ENCODE measurements around the gene ARHGAP4.

The ARHGAP4 gene

DNA sequence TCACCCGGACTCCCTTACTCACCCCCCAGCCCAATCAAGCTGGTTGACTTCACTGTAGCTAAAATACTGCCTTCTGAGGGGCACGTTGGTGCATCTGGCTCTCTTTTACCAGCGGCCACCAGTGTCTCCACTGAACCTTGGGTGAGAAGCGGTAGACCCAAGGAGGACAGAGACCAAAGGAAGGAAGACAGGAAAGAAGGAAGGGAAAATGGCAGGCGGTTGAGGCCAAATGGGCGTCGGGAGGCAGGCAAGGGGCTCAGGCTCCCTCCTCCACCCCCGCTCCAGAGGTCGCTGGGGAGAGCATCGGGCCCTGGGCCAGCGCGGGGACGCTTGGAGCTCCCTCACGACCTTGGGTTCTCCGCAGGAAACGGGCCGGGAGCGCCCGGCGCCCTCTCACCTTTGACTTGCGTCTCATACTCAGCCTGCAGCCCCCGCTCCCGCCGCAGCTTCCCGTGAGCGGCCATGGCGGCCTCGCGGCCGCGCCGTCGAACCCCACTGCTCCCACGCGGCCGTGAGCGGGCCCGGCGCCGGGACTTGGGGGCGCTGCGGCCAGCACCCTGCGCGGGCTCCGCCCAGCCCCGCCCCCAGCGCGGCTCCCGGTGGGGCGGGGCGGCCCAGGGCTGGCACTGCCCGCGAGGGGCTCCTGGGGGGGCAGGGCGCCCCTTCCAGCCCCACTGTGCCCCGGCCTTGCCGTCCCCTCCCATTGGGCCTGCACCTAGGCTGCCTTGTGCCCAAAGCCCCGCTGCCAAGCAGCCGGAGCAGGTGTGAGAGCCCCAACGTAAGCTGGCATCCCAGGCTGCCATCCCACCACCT is at the start of gene ARHGAP4:
TSS of gene ARHGAP4 (minus strand) at position 526 of the 813 bp plus-strand sequence. CDS start at position 464, 62 bp downstream.
- no peak for DNase-seq

DNA sequence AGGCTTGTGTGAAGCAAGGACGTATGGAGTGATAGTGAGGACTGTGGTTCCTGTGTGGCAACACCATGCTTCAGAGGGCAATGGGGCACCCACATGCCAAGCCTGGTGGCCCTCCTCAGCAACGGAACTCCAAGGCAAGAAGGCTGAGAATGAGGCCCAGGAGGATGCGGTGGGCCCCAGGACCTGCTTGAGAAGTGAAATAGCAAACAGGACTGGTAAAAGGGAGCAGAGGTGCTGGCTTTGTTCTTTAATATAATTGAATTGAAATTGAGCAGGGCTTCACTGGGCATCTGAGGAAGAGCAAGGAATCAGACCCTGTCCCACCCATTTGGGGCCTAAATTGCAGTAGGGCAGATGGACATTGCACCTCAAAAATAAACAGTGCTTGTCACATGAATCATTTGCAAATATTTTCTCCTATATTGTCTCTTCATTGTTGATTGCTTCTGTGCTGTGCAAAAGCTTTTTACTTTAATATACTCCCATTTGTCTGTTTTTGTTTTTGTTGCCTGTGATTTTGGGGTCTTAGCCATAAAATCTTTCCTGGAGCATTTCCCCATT is 48.7 kb upstream of the ARHGAP4 start:
- no peak for DNase-seq

DNA sequence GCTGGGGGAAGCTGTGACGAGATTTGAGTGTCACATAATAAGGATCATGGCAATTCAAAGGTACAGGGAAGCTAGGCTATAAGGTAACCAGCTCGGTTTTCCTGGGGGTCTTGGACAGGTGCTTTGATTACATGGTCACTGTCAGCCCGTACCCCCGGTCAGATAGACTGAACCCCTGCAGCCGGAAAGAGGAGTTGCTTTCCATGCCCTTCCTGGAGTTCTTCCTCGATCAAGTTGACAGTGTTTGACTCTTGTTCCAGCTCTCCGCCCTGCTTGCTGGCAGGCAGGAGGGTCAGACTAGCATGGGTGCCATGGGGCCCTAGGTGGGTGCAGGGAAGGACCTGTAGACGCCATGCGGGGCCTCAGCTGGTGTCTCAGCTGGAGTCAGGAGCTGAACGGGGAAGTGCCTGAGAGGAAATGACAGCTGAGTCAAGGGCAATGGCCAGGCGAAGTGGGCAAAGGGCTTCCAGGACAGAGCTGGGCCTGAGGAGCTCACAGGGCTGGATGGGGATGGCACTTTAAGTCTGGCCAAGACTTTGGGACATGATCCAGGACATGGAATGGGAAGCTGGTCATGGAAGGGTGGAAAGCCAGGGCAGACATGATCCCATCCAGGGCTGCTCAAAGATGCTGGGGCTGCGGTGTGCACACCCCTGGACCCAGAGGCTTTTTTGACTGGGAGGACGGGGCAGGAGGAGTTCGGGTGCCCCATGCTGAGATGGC is 48.1 kb upstream of the ARHGAP4 start:
- DNase-seq, result no peak

DNA sequence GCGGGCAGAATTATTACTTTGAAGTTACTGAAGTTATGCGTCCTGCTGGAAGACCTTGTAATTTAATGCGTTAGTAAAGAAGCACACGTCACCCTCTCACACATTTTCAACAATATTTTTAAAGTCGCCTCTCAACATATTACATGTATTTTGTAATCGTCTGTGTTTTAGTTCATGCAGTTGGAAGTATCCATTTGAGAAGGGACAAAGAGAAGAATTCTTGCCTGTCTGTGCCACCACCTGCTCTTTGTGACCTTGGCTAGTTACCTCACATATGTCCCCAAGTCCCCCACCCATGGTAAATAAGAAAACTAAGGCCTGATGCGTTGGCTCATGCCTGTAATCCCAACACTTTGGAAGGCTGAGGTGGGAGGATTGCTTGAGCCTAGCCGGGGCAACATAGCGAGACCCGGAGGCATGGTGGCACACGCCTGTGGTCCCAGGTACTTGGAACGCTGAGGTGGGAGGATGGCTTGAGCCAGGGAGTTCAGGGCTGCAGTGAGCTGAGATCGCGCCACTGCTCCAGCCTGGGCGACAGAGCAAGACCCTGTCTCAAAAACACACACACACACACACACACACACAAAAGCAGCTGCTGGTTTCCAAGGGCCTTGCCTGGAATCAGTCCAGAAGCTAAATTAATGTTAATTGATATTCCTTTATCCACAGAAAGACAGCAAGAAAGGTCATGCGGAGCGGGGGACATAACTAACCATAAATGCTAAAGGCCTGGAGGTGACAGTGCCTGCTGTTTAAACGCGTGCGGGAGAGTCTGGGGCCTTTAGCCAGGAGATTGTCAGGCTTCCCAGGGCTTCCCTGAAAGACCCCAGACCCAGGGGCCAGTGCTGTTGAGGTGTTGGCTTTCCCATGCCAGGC is 47.3 kb upstream of the ARHGAP4 start:
- DNase-seq, result no peak

DNA sequence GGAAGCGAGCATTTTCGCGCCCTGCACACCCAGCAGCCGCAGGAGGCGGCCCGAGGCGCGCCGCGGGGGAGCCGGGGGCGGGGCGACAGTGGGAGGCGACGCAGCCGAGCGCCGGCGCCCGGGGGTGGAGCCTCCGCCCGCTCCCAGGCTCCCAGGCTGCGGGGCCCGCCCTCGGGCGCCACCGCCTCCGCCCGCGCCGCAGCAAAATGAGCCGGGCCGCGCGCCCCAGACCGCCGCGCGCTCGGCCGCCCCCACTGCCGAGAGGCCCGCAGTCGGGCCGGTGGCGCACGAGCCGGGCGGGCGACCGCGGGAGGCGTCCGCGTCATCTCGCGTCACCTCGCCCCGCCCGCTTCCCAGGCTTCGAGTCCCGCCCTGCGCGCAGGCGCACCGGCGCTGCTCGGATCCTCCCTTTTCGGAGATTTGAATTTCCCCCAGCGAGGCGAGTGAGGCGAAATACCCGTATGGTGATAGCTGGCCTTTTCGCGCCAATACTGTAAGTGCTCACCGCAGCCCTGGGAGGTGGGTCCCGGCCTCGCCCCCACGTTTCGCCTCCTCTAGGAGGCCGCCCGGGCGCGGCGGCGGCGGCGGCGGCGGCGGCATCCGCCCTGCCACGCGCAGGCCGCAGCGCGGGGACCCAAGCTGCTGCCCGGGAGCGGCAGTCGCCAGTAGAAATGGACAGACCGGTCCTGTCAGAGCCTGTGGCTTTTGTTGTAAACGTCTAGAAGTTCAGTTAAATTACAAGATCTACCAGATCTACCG is 46.5 kb upstream of the ARHGAP4 start, which contains the start of gene TMEM187:
TSS of gene TMEM187 (plus strand) at position 387 of the 759 bp plus-strand sequence. CDS start 9,309 bp downstream, outside the sequence.
- peak; percentile 42 to 52 for DNase-seq

DNA sequence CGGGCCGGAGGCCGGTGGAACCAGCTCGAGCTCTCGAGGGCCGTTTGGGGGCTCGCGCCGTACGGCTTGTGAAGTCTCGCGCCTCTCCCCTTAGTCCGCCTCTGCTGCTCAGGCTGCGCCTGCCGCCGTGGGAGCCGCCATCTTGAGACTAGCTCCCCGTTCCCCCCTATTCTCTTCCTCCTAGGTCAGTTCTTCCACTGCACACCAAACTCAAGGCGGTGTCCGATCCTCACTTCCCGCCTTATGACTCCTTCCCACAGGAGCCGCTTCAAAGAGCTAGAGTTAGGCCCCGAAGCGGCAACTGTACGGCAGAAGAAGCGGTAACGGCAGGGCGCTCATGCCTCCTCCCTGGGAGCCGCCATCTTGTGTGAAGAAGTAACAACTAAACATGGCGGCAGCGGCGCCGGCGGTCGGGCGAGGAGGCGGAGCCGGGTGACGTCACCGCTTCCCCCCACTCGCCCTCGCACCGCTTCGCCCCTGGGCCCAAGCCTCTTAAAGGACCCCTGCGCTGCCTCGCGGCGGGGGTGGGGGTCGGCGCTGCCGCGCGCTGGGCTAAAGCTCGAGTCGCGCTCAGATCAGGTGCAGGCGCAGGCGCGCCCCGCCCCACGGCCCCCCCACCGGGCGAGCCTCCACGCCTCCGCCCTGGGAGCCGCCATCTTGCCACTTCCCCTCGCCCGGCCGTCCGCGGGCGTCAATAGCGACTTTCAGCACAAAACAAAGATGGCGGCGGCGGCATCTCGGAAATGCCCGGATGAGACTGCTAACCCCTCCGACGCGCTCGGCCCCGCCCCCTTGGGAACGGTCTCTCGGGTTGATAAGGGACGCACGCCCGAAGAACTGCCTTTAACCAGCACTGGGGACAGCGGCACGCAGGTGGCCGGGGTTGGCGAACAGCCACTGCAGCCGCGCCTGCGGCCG is 45.6 kb upstream of the ARHGAP4 start, which contains the start of gene HCFC1:
TSS of gene HCFC1 (minus strand) at position 369 of the 918 bp plus-strand sequence. CDS start 978 bp downstream, outside the sequence.
- peak; percentile 71 to 92 for DNase-seq

DNA sequence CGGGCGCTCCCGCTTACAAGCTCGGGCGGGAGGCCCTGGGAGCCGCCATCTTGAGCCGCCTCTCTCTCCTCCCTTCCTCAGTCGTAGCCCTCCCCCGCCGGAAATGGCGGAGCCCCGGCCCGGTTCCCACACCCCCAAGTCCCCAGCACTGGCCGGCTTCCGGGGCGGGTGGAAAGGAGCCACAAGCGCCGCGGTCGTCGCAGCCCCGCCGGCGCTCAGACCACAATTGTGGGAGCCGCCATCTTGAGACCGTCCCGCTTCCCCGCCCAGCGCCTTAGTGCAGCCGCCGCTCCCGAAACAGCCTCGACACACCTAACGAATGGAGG is 45.0 kb upstream of the ARHGAP4 start:
- peak; percentile 40 to 68 for DNase-seq

DNA sequence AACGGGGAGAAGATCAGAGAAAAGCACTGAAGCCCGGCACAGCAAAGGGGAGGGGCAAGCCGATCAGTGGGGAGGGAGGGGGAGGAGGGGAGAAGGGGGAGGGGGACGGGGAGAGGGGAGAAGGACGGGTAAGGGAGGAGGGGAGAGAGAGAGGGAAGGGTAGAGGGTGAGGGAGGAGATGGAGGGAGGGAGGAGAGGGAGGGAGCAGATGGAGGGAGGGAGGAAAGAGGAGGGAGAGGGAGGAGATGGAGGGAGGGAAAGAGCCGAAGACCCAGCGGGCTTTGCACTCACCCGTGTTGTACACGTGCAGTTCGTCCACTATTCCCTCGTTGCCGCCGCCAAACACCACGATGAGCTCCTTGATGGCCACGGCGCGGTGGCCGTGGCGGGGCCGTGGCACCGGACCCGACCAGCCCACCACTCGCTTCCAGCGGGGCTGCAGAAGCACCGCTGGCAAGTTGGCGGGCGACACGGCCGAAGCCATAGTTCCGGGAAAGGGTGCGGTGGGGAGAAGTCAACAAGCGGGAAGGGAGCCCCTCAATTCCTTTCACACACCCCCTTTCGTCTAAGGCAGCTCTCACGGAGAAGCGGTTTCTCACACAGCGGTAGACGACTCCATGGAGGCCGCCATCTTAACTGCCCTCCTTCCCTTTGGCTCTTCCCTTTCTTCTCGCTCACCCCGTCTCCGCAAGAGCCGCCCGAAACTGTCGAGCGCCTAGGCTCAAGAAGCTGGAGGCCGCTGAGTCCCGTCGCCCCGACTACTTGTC is 44.5 kb upstream of the ARHGAP4 start:
- peak in 1 of 2 donors; percentile 18 for DNase-seq

DNA sequence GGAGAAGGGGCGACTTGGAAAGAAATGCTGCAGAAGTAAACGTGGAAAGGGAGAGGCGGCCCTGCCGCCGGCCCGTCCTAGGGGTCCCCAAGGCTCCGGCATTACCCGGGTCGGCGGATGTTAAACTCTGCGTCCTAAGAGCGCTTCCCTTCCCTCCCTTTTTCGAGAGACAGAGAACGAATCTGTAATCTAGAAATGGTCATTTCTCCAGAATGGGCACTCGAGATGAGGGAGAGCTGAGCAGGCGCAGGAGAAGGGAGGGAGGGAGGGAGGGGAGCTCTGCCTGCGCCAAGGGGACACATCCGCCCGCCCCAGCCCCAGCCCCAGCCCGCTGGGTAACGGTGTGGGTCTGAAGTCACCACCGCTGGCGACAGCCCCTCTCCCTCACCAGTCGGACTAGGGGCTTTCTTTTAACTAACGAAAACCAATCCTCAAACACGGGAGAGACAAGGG is 43.9 kb upstream of the ARHGAP4 start:
- peak in 1 of 2 donors; percentile 2 for DNase-seq

DNA sequence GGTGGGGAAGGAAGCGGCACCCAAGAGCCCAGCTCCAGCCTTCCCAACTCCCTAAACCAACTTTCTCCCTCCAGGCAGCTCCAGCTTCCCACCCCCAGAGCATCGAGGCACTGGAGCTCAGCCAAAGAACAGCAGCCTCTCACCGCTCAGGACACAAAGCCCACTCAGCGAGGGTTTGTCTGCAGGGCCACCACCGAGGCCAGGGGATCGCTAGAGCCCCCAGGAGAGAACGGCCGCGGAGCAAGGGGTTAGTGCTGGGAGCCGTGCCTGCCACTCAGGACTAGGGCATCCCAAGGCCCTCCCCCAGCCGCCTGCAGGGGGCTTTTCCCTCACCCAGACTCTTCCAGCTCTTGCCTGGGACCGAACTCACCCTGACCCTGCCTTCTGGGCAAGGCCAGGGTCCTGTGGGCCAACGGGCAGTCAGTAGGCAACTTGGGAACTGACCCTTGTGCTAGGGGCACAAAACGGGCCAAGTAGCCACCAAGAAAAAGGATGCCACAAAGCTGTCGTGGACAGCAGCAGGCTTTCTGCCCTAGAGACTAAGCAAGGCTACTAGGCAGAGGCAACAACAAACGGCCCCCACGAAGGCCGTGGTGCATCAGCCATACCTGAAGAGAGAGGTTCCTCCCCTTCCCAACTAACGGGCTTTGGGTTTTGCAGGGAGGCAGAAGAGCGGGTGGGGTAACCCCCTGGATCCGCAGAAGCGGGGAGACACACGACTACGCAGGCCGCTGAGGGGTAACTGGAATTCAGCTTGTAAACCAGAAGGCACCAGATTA is 43.2 kb upstream of the ARHGAP4 start:
- no peak for DNase-seq

DNA sequence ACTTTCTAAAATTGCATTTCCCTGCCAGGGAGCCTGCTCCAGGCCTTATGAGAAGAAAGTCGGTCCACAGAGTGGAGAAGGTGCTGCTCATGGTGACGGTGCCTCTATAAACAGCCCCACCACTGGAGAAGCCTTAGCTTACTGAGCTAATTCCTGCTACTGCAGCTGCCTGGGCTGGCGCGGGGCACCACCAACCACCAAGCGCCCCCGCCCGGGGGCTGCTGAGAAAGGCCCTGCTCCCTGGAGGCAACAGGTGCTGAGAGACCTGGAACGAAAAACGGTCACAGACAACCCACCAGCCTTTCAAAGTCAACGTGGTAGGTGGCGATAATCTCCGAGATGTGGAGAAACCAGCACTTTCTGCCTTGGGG is 42.7 kb upstream of the ARHGAP4 start:
- no peak for DNase-seq

DNA sequence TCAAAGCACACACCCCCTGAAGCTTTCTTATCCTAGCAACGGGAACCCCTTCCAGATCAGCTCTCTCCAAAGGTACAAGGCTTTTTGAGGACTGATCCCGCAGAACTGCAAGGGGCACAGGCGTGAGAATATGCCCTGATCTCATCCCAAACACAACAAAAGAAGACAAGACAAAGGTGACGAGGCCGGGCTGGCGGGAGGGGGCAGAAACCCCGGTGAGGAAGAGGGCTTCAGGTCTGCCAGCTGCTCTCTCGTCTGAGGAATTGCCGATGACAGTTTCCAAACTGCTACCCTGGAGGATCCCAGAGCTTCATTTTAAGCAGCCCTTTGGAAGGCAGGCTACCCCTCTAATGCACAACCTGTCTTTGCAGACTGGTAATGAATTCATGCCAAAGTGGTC is 42.2 kb upstream of the ARHGAP4 start:
- no peak for DNase-seq

DNA sequence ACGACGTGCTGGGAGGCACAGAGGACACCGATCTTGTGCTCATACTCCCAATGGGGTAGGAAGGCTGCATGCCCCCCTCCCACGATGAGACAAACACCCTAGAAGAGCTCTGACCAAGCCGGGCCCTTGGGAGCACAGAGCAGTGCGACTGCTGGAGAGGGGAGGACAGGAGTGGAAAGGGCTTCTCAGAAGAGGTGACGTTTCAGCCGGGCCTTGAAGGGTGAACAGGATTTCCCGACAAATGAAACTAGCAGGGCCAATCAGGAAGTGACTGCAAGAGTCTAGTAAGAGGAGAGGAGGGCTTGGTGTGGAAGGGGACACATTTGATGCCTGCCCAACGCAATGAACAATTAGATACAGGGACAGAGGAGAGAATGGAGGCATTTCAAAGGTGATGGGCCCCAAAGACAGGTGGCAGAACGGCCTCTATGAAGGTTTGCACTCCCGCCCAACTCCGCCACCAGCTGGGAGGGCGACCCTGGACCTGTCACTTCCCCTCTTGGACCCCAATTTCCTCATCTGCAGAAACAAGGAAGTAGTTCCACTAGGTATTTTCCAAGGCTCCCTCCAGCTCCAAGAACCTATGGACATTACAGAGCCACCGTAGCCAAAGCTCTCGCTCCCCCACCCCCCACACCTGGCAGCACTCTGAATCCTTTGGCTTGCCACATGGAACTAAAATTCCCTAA is 41.6 kb upstream of the ARHGAP4 start:
- DNase-seq, result no peak

DNA sequence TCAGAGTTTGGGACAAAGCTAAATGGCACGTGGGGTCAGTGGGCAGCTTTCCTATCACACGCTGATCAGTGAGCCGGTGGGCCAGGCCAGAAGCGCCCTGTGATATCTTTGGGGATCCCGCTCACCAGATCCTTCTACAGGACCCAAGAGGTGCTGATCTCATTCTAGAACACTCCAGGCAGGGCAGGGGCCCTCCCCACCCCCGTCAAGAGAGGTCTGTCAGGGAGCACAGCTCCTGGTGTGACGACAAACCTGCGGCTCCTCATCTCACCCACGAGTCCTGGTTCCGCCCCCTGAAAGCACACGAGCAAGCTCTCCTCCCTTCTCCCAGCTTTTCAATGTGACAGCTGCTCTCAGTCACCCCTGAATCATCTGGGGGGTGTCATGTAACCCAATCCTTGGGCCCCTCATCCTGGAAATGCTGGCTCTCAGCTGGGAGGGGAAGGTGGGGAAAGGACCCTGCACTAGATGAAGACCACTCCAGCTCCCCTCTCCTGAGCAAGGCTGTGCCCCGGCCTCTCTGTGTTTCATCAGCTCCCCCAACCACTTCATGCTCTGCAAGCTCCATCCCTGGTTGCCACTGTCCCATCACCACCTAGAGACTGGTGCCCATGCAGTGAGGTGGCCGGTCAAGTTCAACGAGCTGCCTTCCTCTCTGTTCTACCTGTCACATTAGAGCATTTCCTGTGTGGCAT is 40.9 kb upstream of the ARHGAP4 start:
- DNase-seq, result no peak

DNA sequence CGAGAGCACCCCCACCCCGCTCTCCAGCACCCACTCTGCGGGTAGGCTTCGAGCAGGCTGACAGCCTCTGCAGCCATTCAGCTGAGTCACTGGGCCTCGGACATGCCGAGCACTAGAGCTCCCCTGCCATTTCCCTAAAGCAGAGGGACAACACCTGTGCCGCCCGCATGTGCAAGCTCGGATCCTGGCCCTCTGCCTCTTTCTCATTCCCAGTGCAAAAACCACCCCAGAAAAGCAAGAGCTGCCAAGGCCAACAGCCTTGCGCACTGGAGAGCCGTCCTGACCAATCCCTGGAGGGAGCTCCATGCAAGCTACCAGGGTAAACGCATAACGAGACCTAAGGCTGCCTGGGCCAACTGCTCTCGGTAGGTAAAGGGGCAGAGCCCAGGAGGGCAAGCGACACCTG is 40.2 kb upstream of the ARHGAP4 start:
- DNase-seq, result no peak

DNA sequence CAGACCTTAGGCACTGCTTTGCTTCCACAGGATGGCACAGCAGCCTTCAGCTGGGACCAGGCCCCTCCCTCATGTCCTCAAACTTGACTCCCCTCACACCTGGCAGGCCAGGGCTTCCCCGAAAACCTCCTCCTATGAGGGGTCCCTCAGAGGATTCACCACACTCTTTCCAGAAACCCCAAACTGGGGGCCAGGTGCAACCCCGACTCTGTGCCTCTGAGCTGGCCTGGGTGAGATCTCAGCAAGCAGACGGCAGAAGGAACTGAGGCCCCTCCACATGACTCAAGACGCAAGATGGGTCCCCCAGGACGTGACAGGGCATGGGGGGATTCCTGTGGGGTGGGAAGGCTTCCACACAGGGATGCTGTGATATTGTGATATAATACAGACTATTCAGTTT is 39.3 kb upstream of the ARHGAP4 start:
- DNase-seq, result no peak

DNA sequence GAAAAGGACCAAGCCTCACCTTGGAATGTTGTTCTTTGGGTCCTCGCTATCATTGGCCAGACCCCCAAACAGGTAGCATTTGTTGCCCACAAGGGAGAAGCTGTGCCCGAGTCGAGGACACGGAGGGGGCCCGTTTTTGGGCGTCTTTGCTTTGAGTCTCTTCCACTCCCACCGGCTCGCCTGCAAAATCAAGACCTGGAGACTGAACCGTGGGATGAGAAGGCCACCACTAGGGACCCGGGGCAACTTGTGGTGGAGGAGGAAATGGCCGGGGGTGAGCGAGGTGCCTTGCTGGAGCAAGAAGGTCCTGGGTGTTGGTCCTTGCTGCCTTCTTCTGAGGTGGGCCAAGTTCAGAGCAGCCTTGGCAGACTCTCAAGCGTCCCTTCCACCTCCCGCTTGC is 38.0 kb upstream of the ARHGAP4 start:
- DNase-seq, result no peak

DNA sequence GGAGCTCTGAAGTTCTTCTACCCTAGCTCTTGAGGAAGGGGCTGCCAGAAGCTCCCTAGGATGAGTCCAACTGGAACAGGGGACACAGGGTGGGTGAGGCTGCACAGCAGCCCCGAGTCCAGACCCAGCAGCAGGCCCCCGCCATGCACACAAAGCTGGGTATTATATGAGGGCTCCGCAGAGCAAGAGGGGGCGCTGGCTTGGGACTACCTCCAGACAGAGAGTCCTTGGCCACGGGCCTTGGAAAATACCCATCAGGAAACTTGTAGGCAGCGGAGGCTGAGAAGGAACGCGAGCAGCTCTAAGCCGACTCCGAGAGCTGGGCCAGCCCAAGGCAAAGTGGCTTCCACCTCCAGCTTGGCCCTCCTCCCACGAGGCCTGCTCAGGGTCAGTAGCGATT is 37.5 kb upstream of the ARHGAP4 start:
- no peak for DNase-seq
